Measurements from ENCODE around the gene MYOT.

DNA sequence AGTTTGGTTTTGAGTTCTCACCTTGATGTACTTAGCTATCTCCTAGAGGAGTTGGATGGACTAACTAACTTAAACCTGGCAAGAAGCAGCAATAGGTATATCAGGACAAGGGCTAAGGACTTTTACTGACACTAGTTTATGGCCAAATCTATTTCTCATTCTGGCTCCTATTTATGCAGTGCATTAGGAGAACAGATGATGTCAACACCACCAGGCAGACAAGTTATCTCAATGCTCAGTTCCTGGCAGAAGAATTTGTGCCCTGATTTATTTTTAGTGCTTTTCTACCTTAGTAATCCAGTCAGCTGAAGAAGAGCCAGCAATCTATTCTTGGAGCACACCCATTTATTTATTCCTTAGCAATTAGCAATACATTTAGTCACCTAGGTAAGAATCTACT is 30.7 kb upstream of the MYOT start:
- TF ChIP-seq ZFP3 (CRISPR knock-in tag; IDR thresholded peaks at IDR 0.05), result 0 out of 2 replicates have a peak, but pooled peaks have one; percentile 56
- no peak for TF ChIP-seq OSR1 (CRISPR knock-in tag; IDR thresholded peaks at IDR 0.05)
- no peak for TF ChIP-seq ARNTL (CRISPR knock-in tag; IDR thresholded peaks at IDR 0.05; ENCODE audit: borderline replicate concordance, low read depth)
- no peak for TF ChIP-seq ZNF565 (CRISPR knock-in tag; conservative IDR thresholded peaks at IDR 0.05; ENCODE audit: low read depth)
- TF ChIP-seq, protein P1, sequence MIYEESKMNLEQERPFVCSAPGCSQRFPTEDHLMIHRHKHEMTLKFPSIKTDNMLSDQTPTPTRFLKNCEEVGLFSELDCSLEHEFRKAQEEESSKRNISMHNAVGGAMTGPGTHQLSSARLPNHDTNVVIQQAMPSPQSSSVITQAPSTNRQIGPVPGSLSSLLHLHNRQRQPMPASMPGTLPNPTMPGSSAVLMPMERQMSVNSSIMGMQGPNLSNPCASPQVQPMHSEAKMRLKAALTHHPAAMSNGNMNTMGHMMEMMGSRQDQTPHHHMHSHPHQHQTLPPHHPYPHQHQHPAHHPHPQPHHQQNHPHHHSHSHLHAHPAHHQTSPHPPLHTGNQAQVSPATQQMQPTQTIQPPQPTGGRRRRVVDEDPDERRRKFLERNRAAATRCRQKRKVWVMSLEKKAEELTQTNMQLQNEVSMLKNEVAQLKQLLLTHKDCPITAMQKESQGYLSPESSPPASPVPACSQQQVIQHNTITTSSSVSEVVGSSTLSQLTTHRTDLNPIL (CRISPR knock-in tag; IDR thresholded peaks at IDR 0.05; ENCODE audit: low read depth), result peak; percentile 76; the same call in 1 of the 2 replicates
- no peak for TF ChIP-seq ZNF70 (CRISPR knock-in tag; IDR thresholded peaks at IDR 0.05)
- TF ChIP-seq TCF4 (CRISPR knock-in tag; IDR thresholded peaks at IDR 0.05; ENCODE audit: borderline replicate concordance), result no peak
- TF ChIP-seq, protein P2, sequence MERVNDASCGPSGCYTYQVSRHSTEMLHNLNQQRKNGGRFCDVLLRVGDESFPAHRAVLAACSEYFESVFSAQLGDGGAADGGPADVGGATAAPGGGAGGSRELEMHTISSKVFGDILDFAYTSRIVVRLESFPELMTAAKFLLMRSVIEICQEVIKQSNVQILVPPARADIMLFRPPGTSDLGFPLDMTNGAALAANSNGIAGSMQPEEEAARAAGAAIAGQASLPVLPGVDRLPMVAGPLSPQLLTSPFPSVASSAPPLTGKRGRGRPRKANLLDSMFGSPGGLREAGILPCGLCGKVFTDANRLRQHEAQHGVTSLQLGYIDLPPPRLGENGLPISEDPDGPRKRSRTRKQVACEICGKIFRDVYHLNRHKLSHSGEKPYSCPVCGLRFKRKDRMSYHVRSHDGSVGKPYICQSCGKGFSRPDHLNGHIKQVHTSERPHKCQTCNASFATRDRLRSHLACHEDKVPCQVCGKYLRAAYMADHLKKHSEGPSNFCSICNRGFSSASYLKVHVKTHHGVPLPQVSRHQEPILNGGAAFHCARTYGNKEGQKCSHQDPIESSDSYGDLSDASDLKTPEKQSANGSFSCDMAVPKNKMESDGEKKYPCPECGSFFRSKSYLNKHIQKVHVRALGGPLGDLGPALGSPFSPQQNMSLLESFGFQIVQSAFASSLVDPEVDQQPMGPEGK (CRISPR knock-in tag; IDR thresholded peaks at IDR 0.05; ENCODE audit: borderline replicate concordance), result no peak
- TF ChIP-seq, protein P3, sequence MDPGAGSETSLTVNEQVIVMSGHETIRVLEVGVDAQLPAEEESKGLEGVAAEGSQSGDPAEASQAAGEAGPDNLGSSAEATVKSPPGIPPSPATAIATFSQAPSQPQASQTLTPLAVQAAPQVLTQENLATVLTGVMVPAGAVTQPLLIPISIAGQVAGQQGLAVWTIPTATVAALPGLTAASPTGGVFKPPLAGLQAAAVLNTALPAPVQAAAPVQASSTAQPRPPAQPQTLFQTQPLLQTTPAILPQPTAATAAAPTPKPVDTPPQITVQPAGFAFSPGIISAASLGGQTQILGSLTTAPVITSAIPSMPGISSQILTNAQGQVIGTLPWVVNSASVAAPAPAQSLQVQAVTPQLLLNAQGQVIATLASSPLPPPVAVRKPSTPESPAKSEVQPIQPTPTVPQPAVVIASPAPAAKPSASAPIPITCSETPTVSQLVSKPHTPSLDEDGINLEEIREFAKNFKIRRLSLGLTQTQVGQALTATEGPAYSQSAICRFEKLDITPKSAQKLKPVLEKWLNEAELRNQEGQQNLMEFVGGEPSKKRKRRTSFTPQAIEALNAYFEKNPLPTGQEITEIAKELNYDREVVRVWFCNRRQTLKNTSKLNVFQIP (CRISPR knock-in tag; IDR thresholded peaks at IDR 0.05; ENCODE audit: borderline replicate concordance, low read depth), result 0 out of 2 replicates have a peak, but pooled peaks have one; percentile 13
- 0 out of 2 replicates have a peak, but pooled peaks have one; percentile 72 for TF ChIP-seq GLIS3 (CRISPR knock-in tag; IDR thresholded peaks at IDR 0.05)

All from SK-N-SH treated with all-trans-retinoic acid at 6 μM for 48 hours (cell line).